SHP77 treated with DMSO at 0.1 percent for 48 hours (cell line): ENCODE measurements around the gene HMOX2.
A peak's percentile ranks its signal among the peaks of the same experiment; 100 is the strongest.

ENCODE experiments used
- DNase-seq: peaks from one replicate; lab custom pipeline; 2025; lab: John Stamatoyannopoulos, UW

Gene HMOX2, protein sequence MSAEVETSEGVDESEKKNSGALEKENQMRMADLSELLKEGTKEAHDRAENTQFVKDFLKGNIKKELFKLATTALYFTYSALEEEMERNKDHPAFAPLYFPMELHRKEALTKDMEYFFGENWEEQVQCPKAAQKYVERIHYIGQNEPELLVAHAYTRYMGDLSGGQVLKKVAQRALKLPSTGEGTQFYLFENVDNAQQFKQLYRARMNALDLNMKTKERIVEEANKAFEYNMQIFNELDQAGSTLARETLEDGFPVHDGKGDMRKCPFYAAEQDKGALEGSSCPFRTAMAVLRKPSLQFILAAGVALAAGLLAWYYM

GRCh38 chr16:4475880-4476788 lies at the start of gene HMOX2:
HMOX2 (plus strand) TSS chr16:4476398; CDS start chr16:4505525, 29,127 bp downstream.
- DNase-seq = peak; percentile 89

DNA sequence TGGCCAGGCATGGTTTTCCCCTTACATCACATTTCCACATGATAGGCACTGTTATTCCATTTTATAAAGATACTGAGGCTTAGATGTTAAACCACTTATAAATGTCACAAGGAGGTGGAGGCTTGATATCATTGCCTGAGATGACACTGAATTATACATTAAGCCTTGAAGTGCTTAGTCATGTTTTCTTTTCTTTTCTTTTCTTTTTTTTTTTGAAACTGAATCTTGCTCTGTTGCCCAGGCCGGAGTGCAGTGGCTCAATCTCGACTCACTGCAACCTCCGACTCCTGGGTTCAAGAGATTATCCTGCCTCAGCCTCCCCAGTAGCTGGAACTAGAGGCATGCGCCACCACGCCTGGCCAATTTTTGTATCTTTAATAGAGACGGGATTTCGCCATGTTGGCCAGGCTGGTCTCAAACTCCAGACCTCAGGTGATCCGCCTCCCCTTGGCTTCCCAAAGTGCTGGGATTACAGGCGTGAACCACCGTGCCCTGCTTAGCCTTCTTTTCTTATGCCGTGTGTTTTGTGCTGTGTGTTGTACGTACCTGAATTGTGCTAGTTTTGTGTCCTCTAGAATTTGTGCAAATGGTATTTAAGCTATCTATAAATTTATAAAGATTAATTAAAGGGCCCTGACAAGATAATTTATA lies 49.4 kb upstream of the HMOX2 start:
- no peak for DNase-seq

DNA sequence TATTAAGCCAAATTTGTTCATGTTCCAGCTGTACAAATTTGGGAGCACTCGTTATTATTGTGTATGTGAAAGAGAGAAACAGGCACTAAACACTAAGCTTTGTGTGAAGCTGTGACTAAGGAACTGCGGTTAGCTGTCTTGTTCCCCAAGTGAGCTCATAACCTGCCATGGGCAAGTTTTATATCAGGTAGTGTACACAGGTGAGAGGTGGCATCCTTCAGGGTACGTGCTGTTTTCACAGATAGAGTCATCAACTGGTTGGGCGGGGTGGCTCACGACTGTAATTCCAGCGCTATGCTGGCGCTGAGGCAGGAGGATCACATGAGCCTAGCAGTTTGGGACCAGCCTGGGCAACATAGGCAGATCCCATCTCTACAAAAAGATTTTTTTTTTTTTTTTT lies 47.7 kb upstream of the HMOX2 start:
- no peak for DNase-seq

DNA sequence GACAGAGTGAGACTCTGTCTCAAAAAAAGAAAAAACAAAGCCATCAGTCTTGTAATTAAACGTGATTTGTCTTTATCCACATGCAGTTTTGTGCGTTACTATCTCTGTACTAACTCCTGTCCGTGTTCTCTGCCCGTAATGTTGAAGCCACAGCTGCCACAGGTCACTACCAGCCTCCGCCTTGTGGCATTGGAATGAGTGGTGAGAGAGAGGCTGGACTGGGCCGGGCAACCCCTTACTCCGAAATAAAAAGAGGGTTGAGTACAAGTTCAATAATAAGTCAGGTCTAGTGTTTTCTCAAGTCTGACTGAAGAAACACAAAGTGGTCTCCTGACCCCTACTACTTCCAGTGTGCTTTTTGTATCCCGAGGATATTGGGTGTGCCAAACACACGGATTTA lies 45.2 kb upstream of the HMOX2 start:
- DNase-seq = no peak

DNA sequence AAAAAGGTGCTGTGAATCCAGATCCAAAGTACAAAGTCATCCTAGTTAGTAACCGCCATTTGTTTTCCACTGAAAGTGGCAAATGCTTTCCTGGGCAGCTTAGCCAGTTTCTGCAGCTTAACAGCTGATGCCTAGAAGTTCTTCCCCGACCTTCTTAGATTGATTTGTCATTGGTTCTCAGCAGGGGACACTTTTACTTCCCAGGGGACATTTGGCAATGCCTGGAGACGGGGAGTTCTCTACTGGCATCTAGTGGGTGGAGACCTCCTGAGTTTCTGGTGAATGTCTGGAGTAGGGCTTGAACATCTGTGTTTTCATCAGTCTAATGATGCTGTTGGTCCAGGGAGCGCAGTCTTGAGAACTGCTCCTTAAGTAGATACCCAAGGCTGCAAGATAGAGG lies 43.0 kb upstream of the HMOX2 start:
- DNase-seq = no peak

DNA sequence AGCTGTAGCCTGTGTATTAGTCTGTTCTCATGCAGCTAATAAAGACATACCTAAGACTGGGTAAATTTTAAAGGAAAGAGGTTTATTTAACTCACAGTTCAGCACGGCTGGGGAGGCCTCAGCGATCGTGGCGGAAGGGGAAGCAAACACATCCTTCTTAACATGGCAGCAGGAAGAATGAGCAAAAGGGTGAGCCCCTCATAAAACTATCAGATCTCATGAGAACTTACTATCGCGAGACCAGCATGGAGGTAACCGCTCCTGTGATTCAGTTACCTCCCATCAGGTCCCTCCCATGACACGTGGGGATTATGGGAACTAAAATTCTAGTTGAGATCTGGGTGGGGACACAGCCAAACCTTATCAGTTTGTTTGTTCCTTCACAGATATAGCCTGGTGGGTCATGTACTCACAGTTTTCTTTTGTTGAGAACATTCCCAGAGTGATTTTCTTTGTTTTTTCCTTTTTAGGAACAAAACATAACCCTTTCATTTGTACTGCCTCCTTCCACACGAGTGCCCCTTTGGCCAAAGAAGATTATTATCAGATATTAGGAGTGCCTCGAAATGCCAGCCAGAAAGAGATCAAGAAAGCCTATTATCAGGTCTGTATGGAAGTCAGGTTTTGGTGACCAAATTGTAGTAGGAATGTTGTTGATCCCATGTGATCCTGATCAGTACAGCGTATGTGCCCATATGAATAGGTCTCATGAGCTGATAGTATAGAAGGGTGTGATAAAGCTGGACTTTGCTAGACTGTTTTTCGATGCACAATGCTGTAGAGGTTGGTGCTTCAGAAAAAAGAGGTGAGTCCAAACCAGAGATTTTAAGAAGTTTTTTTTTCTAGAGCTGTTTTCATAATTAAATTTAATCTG lies 42.0 kb upstream of the HMOX2 start:
- no peak for DNase-seq

- DNase-seq = no peak
Observed at GRCh38 chr16:4435337-4436067, 40.7 kb upstream of the HMOX2 start.

DNA sequence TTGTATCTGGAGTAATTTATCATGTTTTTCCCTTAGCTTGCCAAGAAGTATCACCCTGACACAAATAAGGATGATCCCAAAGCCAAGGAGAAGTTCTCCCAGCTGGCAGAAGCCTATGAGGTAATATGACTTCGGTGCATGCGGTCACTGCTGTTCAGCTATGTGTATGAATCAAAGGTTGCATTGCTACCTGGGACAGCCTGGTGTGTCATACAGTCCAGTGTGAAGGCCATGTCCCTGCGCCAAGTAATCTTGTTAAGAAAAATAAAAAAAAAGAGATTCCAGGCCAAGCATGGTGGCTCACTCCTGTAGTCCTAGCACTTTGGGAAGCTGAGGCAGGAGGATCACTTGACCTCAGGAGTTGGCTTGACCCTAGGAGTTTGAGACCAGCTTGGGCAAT lies 38.8 kb upstream of the HMOX2 start:
- DNase-seq = no peak

- no peak for DNase-seq
Observed at GRCh38 chr16:4442371-4442770, 33.8 kb upstream of the HMOX2 start.

DNA sequence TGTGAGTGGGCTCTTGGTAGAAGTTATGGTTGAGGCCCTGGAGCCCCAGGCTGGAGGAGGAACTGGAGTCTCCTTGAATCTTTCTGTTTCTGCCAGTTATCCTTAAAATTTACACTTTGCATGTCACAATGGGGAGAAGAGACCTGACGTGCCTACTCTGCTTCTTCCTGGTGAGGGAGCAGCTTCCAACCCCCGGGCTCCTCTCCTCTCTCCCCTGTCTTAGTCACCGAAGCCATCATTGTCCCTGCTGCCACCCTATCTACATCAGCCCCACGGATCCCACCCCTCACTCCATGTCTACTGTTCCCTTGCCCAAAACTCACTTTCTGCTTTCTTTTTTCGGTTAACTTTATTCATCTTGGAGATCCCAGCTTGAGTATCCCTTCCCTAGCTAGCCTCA lies 32.9 kb upstream of the HMOX2 start:
- DNase-seq = no peak

DNA sequence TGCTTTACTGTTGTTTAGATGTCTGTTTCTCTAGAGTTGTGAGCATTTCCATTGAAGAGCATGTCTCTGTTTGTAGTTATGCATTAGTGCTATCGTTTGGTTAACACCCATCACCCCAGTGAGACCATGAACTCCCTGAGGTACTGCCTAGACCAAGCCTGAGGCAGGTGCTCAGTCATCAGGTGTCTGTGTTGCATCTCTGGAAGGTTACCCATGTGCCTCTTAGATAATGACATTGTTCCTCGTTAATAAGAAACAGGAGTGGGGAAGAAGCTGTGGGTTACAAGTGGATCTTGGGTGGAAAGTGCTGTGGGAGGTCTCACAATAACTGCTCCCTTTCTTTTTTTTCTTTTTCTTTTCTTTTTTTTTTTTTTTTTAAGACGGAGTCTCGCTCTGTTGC lies 32.2 kb upstream of the HMOX2 start:
- no peak for DNase-seq

DNA sequence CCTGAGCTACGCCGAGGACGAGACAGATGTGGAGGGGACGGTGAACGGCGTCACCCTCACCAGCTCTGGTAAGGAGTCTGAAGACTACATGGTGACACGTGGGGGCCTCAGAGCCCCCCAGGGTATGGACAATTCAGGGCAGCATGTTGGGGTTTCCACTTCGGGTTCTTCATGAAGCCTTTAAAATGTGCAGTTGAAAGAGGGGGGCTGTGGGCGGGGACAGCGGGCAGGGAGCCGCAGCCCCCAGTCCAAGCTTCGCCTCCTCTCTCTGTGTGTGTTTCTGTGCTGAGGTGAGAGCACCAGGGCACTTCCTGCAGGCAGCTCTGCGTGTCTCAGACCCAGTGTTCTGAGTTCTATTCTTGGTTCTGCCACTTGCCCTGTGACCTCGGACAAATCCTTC lies 25.8 kb upstream of the HMOX2 start:
- no peak for DNase-seq

DNA sequence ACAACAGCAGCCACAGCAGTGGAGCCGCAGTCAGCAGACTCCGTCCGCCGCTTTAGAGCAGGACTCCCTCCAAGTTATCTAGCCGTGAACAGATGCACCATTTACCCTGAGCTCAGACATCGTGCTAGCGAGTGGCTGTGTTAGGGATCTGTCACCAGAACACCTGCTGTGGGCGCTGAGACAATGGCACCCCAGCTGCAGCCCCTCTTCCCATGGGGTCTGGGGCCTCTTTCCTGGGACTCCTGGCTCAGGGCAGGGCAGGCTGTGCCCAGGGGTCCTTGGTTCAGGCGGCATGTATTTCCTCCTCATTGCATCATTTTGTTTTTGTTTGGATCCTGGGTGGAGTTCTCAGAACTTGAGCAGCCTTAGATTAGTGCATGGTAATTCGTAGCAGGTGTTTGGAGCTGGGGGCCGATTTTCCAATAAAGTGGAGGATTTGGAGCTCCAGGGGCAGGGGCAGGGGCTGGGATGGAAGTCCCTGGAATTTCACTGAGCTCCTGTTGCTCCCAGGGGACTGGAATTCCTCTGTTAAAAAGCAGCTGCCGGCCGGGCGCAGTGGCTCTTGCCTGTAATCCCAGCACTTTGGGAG lies 25.2 kb upstream of the HMOX2 start:
- DNase-seq = no peak

- no peak for DNase-seq
Observed at GRCh38 chr16:4452674-4453073, 23.5 kb upstream of the HMOX2 start.

- no peak for DNase-seq
Observed at GRCh38 chr16:4454623-4455022, 21.6 kb upstream of the HMOX2 start.

GRCh38 chr16:4455081-4455480 lies 21.1 kb upstream of the HMOX2 start:
- DNase-seq = no peak

DNA sequence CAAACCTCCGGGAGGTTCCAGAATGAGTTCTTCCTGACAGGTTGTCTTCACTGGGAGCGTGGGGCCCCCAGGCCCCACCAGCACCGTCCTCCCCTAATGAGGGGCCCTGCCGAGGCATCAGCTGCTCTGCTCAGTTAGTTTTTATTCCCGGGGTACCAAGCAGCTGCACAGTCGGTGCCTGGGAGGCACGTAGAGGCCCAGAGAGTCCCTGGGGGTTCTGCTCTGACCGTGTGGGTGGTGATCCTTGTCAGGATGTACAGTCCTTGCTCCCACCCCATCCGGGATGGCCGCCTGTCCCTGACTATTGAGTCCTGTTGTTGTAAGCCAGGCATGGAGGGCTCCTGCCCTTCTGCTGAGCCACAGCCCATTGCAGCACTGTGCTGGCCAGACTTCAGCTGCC lies 20.2 kb upstream of the HMOX2 start:
- DNase-seq = no peak

DNA sequence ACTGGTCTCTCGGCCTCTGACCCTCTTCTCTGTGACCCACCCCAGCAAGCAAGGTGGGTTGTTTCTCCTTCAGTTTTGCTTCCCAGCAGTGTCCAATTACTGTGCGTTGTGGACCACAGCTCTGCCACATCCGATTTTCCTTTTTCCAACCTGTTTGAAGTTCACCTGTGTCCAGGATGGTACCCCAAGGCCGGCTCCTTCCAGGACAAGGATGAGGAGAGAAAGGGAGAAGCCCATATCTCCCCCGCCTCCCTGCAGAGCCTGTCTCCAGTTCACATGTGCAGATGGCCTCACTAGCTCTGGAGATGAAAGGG lies 15.3 kb upstream of the HMOX2 start:
- DNase-seq = no peak

DNA sequence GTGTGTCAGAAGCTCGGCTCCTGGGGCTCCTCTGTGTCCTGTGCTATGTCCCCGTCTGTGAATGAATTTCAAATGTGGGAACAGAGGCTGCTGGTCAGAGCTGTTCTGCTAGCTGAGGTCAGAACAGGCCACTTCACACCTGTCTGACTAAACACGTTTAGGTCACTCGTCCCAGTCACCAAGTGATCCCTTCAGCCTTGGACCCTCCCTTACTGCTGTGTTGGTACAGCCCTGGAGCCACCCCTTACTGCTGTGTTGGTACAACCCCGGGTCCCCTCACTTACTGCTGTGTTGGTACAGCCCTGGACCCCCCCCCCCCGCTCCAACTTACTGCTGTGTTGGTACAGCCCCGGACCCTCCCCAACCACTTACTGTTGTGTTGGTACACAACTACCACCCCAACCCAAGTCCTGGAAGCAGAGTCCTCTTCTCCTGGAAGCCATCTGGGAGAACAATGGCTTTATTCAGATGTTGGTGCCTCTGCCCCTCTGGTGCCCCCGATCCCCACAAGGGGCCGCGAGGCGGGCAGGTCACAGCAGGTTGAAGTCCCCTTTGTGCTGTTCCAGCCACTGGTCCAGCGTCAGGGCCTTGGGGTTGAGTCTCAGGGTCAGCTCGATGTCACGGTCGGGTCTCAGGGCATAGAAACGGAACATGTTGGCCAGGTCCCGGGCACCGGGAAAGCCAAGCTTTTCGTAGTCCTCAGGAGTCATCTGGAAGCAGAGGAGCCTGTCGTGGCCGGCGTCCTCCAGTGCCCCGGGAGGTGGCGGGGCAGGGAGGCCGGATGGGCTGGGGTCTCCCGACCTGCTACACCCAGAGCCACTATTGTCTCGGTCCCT lies 14.7 kb upstream of the HMOX2 start:
- DNase-seq = no peak

DNA sequence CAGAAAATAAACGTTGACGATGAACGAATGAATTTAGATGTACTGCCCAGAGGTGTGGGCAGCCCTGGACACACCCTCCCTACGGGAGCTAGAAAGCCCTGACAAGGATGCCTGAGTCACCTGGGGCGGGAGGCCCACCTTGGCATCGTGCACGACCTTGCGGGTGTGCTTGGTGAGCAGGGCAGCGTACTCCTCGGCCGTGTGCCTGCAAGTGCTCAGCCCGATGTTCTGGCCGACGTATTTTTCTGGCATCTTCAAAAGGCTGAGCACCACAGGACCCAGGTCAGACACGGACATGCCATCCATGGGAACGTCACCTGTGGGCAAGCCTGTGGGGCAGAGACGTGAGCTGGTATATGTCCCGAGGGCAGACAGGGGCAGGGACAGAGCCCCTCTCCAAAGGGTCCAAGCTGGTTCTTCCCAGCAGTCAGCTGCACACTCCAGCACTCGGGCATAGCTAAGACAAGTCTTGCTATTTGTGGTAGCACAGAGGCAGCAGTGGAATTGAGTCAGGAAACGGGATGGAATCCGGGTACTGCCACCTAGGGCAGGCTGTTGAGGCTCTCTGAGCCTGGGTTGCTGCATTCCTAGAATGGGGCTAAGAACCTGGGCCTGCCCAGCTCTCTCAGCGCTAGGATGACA lies 12.6 kb upstream of the HMOX2 start:
- DNase-seq = no peak
